Erythroblast (primary cell): ENCODE results near the gene CRACDL.

Experiments
- GATA1 ChIP-seq: IDR thresholded peaks from 2 replicates; pipeline ENCODE4 v1.6.1; 2011; ENCODE audit warnings: low read depth, mild to moderate bottlenecking, control low read depth, low read length, moderate library complexity
- POLR2A ChIP-seq: IDR thresholded peaks from 2 replicates; pipeline ENCODE4 v1.6.1; 2011; ENCODE audit warnings: mild to moderate bottlenecking, low read length

DNA sequence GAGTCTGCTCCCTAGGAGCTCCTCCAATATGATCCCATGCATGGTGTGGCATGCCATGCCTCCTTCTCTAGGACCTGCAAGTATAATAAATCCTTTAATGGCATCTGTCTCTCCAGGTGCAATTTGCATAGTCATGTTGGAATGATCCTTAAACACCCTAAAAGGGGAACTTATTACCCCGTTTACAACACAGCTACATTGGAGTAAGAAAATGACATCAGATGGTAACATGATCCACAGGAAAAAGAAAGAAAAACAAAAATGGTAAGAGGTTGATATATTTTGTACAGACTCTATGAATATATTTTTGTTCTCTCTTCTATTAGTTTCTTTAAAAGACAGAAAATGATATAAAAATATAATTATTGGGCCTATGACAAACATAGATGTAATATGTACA, 79.0 kb downstream of the CRACDL start:
- TF ChIP-seq POLR2A: no peak
- TF ChIP-seq GATA1: no peak
